ENCODE measurements around the gene RRP7A.
"Not testable (repeated sequence)": the region's sequence is repeated elsewhere in the genome, so short reads cannot be mapped to it uniquely, and the experiment has no call there.

Gene RRP7A

GRCh38 chr22:42536166-42536565 lies 16.6 kb upstream of the RRP7A start:
- no peak for DNase-seq (ENCODE audit: low spot score)

DNA sequence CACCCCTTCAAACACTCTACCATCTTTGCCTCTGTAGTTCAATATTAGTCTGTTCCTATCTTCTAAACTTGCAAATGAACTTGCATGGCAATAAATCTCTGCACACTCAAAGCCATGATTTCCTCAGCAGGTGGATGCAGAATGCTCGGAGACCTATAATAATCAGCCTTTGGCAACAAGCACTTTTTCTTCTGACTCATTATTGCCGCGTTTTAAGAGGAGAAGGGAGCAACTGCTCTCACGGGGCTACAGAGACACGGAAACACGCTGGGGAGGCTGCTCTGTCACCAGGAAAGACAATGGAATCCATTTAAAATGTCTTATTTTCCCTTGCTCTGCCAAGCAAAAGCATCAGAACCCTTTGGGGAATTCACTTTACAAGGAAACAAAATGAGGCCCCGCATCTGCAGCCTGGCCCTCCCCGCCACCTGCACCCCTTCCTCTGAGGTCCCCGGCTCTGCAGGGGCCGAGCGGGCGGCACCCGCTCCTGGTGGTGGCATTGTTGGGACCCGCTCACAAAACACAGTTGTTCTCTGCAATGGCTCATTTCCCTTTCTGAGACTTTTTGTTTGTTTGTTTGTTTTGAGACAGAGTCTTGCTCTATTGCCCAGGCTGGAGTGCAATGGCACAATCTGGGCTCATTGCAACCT lies 15.6 kb upstream of the RRP7A start:
- not testable (repeated sequence) for DNase-seq (ENCODE audit: low spot score)

- no peak for DNase-seq (ENCODE audit: low spot score)
Observed at GRCh38 chr22:42533638-42533977, 14.0 kb upstream of the RRP7A start.

DNA sequence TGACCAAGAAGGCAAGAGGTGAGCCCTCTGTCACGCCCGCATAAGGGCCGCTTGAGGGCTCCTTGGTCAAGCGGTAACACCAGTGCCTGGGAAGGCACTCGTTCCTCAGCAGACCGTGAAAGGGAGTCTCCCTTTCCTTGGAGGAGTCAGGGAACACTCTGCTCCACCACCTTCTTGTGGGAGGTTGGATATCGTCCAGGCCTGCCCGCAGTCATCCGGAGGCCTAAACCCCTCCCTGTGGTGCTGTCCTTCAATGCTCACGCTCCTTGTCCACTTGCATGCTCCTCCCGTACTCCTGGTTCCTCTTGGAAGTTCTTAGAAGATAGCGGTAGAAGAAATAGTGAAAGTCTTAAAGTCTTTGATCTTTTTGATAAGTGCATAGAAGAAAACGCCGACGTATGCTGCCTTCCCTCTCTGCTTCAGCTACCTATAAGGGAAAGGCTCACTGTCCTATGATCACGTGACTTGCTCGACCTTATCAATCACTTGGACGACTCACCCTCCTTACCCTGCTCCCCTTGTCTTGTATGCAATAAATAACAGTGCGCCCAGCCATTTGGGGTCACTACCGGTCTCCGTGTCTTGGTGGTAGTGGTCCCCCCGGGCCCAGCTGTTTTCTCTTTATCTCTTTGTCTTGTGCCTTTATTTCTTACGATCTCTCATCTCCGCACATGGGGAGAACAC lies 11.9 kb upstream of the RRP7A start:
- DNase-seq (ENCODE audit: low spot score): not testable (repeated sequence)

- not testable (repeated sequence) for DNase-seq (ENCODE audit: low spot score)
Observed at GRCh38 chr22:42529435-42529834, 9.8 kb upstream of the RRP7A start.

DNA sequence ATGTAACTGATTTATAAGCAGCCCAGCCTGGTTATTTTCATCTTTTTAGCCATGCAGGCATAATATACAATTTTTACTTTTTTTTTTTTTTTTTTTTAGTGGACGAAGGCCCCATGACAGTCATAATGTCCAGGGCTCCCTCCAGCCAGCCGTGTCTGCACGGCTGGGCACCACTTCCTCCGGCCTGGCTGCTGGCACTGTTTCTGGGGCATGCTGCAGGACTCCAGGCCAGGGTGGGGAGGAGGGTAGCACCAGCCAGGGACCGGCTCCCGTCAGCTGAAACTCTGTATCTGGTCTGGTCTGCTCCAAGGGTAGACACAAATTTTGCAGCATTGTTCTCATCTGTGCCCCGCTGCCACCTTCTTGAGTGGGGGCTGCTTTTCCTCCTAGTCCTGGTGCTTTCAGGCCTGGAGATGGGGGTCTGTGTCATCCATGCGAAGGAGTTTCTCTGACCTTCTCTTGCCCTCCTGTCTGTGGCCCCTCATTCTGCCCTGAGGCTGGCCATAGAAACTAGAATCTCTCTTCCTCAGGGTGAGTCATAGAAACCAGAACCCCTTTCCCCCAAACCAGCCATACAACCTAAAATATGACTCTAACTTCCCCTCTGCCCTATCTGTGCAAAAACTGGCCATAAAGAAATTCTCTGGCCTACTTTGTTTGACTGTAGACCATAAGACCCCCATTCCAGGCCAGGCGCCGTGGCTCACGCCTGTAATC lies 9.2 kb upstream of the RRP7A start:
- no peak for DNase-seq (ENCODE audit: low spot score)

GRCh38 chr22:42522546-42522945 lies 3.0 kb upstream of the RRP7A start:
- no peak for DNase-seq (ENCODE audit: low spot score)

- DNase-seq (ENCODE audit: low spot score): no peak
Observed at GRCh38 chr22:42521228-42521546, 1.6 kb upstream of the RRP7A start.

DNA sequence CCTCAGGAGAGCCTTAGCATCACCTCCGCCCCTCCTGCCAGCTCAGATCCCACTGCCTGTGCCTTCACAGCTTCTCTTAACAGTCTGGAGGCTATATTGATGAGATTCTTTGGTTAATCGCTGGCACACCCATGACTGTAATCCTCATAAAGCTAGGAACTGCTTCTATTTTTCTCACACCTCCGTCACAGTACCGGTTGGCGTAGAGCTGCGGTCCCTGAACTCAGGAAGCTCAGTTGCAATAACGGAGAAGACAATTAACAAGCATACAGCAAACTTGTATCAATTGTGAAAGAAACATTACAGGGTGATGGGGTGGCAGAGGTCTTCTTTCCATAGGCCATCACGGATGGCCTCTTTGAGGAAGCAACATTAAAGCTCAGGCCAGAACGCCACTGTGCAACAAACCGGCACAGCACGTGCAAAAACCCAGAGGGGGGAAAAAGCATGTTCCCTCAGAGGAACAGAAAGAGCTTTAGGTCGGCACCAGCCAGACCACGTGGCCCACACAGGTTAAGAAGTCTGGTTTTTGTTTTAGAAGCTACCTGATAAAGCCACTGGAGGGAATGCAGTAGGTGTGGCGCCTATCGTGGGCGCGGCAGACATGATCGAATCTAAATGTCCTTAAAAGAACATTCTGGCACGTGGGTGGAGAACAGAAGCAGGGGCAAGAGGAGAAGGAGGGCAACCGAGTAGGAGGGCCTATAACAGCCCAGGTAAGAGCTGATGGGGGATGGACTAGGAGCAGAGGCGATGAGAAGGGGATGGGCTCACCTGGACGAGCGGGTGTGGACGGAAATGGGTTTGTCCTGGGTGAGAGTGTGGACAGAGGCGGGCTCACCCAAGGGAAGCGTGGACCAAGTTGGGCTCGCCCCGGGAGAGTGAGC lies 715 bp downstream of the RRP7A start:
- not testable (repeated sequence) for DNase-seq (ENCODE audit: low spot score)

DNA sequence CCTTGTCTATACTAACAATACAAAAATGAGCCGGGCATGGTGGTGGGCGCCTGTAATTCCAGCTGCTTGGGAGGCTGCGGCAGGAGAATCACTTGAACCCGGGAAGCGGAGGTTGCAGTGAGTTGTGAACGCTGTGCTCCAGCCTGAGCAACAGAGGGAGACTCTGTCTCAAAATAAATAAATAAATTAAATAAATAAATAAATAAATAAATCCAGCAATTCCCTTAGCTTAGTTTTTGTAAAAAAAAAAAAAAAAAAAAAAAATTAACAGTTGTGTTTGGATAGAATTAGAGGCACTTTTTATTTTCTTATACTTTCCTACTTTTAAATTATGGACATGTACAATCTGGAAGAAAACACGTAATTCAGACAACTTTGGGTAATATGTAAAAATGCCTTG lies 2.5 kb downstream of the RRP7A start:
- not testable (repeated sequence) for DNase-seq (ENCODE audit: low spot score)

DNA sequence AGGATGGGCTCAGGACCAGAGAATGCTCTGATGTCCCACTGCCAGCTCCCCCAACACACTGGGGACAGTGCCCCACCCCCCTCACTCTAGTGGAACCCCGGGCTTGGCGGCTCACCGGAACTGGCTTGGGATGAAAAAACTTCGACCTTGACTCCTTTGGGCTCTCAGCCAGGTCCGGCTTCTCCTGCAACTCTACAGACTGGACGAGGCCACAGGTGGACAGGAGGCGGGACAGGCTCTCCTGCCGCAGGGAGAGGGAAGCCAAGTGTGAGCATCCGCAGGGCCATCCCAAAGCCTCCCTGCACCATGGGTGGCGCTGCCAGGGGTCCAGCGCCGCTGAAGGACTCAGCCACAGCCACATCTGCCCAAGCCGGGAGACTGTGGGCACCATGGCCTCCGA lies 3.7 kb downstream of the RRP7A start:
- DNase-seq (ENCODE audit: low spot score): peak; percentile 46

DNA sequence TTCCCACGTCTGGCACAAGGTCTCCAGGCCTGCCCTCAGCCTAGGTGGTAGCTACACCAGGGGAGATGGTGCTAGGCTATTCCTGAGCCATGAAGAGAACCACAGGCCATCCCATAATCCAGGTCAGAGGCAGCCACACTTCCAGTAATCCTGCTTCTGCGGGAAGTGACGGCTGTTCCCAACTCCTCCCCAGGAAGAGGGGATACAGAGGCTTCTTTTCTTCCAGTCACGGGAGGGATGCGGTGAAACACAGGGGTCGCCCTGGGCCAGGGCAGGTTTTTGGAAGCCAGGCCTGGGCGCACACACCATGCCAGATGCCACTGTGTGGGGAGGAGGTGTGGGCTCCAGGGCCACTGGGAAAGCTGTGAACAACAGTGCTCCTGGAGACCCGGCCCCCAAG lies 4.3 kb downstream of the RRP7A start:
- not testable (repeated sequence) for DNase-seq (ENCODE audit: low spot score)

DNA sequence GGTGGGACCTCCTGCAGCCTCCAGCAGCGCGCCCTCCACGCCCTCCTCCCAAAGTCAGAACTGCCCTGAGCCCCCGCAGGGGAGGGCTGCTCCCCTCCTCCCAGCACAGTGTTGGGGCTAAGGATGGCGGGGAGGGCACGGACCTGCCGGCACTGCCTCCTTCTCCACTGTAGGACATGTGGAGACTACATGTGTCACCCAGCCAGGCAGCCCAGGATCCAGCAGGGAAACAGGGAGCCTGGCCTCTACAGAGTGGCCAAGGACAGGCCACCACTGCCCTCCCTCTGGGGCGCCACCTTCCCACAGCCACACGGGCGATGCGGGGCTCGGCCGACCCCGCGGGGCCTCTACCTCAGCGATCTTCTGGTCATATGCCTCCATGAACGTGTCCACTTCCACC lies 5.3 kb downstream of the RRP7A start:
- DNase-seq (ENCODE audit: low spot score): not testable (repeated sequence)

DNA sequence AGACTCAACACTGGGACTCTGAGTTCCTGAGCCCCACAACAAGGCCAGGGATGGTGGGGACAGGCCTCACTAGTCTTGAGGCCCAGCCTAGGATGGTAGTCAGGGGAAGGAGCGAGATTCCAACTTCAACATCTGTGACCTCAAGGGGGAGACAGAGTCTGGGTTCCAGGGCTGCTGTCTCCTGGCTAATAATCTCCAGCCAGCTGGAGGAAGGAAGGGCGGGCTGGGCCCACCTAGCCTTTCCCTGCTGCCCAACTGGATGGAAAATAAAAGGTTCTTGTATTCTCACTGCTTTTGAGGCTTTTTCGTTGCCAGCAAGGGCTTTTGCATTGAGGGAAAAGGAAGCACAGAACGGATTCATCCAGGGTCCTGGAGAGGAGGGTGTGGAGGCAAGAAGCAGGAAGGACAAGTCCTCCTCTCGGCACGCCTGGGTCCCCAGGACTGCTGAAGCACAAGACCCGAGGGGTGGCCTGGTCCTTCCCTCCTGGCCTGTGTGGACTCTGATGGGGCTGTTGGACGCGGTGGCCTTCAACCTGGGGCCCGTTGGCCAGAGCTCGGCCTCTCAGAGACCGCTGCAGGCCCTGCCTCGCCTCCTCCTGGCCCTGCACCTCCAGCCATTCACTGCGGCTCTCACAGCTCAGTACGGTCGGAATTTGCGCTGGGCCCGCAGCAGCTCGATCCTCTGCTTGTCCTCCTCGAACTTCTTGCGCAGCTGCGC lies 7.2 kb downstream of the RRP7A start:
- DNase-seq (ENCODE audit: low spot score): not testable (repeated sequence)

- no peak for DNase-seq (ENCODE audit: low spot score)
Observed at GRCh38 chr22:42511401-42511891, 8.2 kb downstream of the RRP7A start.

- DNase-seq (ENCODE audit: low spot score): no peak
Observed at GRCh38 chr22:42509548-42509947, 10.0 kb downstream of the RRP7A start.

DNA sequence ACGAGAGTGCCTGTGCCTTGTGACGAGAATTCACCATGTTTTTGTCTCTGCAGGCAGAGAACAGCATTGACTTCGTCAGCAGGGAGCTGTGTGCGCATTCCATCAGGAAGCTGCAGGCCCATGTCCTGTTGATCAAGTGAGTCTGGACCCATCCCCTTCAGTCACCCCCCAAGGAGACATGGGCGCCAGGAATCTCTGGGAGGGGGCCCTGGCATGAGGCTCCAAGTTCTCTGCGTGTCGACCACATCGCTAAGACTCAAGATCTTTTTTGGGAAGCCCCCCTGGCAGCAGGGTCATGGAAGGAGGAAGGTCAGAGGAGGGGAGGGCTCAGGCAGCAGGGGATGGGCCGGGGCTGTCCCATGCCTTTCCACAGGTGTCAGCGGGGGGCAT lies 10.6 kb downstream of the RRP7A start:
- DNase-seq (ENCODE audit: low spot score): not testable (repeated sequence)

DNA sequence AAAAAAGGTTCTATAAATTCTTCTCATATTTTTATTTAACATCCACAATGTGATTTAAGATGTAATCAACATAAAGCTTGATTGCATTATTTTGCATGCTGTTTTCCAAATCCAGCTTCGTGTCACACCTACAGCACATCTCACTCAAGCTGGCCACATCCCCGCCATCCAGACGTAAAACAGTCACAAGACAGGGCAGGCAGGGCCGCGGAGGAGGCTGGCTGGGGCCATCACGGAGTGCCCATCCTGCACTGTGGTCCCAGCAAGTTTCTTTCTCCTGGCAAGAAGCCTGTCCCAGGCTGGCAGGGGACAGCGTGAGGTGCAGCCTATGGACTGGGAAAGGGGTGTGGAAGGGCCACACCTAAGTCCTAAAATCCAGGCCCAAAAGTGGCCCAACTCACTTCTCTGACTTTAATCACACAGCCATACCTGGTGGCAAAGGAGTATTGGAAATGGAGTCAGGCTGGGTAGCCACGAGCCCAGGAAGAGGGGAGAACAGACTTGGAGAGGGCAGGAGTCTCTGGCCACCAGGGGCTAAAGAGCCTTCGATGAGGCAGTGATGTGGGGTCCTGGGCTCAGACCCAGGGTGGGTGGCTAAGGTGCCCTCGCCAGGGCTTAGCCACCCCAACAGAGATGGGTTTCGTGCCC lies 11.1 kb downstream of the RRP7A start:
- not testable (repeated sequence) for DNase-seq (ENCODE audit: low spot score)

- no peak for DNase-seq (ENCODE audit: low spot score)
Observed at GRCh38 chr22:42500836-42501179, 18.8 kb downstream of the RRP7A start.

- no peak for DNase-seq (ENCODE audit: low spot score)
Observed at GRCh38 chr22:42500161-42500835, 19.3 kb downstream of the RRP7A start.

GRCh38 chr22:42499773-42500160 lies 19.8 kb downstream of the RRP7A start:
- not testable (repeated sequence) for DNase-seq (ENCODE audit: low spot score)

Data from left forelimb (tissue), 1 donor.